ENCODE measurements around the gene SLC22A15.
"Not testable (repeated sequence)": the region's sequence is repeated elsewhere in the genome, so short reads cannot be mapped to it uniquely, and the experiment has no call there.

DNA sequence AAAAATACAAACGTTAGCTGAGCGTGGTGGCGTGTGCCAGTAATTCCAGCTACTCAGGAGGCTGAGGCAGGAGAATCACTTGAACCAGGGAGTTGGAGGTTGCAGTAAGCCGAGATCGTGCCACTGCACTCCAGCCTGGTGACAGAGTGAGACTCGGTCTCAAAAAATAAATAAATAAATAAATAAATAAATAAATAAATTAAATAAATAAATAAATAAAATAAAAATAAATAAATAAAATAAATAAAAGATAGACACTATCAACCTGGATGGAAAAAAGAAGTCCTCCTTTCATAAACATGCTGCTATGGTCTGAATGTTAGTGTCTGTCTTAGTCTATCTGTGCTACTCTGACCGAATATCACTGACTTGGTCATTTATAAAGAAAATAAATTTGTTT is 4.5 kb upstream of the SLC22A15 start:
- TF ChIP-seq, protein P1, sequence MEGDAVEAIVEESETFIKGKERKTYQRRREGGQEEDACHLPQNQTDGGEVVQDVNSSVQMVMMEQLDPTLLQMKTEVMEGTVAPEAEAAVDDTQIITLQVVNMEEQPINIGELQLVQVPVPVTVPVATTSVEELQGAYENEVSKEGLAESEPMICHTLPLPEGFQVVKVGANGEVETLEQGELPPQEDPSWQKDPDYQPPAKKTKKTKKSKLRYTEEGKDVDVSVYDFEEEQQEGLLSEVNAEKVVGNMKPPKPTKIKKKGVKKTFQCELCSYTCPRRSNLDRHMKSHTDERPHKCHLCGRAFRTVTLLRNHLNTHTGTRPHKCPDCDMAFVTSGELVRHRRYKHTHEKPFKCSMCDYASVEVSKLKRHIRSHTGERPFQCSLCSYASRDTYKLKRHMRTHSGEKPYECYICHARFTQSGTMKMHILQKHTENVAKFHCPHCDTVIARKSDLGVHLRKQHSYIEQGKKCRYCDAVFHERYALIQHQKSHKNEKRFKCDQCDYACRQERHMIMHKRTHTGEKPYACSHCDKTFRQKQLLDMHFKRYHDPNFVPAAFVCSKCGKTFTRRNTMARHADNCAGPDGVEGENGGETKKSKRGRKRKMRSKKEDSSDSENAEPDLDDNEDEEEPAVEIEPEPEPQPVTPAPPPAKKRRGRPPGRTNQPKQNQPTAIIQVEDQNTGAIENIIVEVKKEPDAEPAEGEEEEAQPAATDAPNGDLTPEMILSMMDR (conservative IDR thresholded peaks at IDR 0.05 in 1 of 2, IDR thresholded peaks at IDR 0.05 in 1 of 2; ENCODE audit: extremely low read depth in 1 of 2, insufficient read depth in 1 of 2, low read depth in 1 of 2, low read length in 2 of 2), result not testable (repeated sequence)
- not testable (repeated sequence) for TF ChIP-seq EZH2 (IDR thresholded peaks at IDR 0.05; ENCODE audit: borderline replicate concordance, low read length)
